Ishikawa (cell line): ENCODE data around the gene NIPAL4.

Source experiments
- CEBPB ChIP-seq: IDR thresholded peaks from 2 replicates; pipeline ENCODE4 v1.6.1; 2012
- CREB1 ChIP-seq: IDR thresholded peaks from 2 replicates; pipeline ENCODE4 v1.6.1; 2012; ENCODE audit warnings: low read depth
- EGR1 ChIP-seq: IDR thresholded peaks from 2 replicates; pipeline ENCODE4 v1.6.1; 2012
- EP300 ChIP-seq: IDR thresholded peaks from 2 replicates; pipeline ENCODE4 v1.6.1; 2012; ENCODE audit warnings: borderline replicate concordance
- FOXM1 ChIP-seq: IDR thresholded peaks from 2 replicates; pipeline ENCODE4 v1.6.1; 2012; ENCODE audit warnings: low read depth, borderline replicate concordance
- NFIC ChIP-seq: IDR thresholded peaks from 2 replicates; pipeline ENCODE4 v1.6.1; 2012
- RAD21 ChIP-seq: IDR thresholded peaks from 2 replicates; pipeline ENCODE4 v1.6.1; 2012; ENCODE audit warnings: low read depth
- TAF1 ChIP-seq: IDR thresholded peaks from 2 replicates; pipeline ENCODE4 v1.6.1; 2012; ENCODE audit warnings: low read depth, mild to moderate bottlenecking
- TCF12 ChIP-seq: IDR thresholded peaks from 2 replicates; pipeline ENCODE4 v1.6.1; 2012; ENCODE audit warnings: low read depth
- TEAD4 ChIP-seq: IDR thresholded peaks from 2 replicates; pipeline ENCODE4 v1.6.1; 2012
- YY1 ChIP-seq: IDR thresholded peaks from 2 replicates; pipeline ENCODE4 v1.6.1; 2012; ENCODE audit warnings: low read depth
- ZBTB7A ChIP-seq: IDR thresholded peaks from 2 replicates; pipeline ENCODE4 v1.6.1; 2012; ENCODE audit warnings: low read depth
- TF ChIP-seq, protein P1 (sequence below): IDR thresholded peaks from 2 replicates; pipeline ENCODE4 v1.6.1; 2012; ENCODE audit warnings: low read depth, mild to moderate bottlenecking
- TF ChIP-seq, protein P2 (sequence below): IDR thresholded peaks from 2 replicates; pipeline ENCODE4 v1.6.1; 2012
- TF ChIP-seq, protein P3 (sequence below): IDR thresholded peaks from 2 replicates; pipeline ENCODE4 v1.6.1; 2012

NIPAL4 gene

DNA sequence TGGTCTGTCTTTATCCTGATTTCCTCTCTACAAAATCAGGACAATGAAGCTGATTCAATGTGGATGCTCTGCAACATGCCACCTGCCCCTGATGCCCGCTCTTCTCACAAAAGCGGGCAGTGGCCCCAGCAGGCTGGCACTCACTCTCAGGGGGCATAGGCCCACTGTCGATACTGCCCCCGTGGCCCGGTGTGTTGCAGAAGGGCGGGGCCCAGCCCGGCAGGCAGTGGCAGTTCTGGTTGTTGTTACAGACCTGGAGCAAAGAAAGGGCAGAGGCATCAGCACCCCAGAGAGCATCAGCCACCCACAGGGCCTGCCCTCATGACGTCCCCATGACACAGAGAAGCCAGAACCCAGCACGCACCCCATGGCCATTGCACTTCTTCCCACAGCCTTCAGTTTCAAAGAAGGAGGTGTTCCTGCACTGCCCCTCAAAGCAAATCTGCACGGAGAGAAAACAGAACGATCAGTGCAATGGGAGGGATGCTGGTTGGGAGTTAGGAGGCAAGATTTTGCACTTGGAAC, 31.5 kb downstream of the NIPAL4 start:
- TF ChIP-seq ZBTB7A = no peak
- TF ChIP-seq RAD21 = no peak
- no peak for TF ChIP-seq TEAD4
- no peak for TF ChIP-seq FOXM1
- no peak for TF ChIP-seq TAF1
- TF ChIP-seq CREB1 = no peak
- TF ChIP-seq YY1 = no peak
- TF ChIP-seq EGR1 = no peak
- TF ChIP-seq EP300 = no peak
- TF ChIP-seq, protein P1, sequence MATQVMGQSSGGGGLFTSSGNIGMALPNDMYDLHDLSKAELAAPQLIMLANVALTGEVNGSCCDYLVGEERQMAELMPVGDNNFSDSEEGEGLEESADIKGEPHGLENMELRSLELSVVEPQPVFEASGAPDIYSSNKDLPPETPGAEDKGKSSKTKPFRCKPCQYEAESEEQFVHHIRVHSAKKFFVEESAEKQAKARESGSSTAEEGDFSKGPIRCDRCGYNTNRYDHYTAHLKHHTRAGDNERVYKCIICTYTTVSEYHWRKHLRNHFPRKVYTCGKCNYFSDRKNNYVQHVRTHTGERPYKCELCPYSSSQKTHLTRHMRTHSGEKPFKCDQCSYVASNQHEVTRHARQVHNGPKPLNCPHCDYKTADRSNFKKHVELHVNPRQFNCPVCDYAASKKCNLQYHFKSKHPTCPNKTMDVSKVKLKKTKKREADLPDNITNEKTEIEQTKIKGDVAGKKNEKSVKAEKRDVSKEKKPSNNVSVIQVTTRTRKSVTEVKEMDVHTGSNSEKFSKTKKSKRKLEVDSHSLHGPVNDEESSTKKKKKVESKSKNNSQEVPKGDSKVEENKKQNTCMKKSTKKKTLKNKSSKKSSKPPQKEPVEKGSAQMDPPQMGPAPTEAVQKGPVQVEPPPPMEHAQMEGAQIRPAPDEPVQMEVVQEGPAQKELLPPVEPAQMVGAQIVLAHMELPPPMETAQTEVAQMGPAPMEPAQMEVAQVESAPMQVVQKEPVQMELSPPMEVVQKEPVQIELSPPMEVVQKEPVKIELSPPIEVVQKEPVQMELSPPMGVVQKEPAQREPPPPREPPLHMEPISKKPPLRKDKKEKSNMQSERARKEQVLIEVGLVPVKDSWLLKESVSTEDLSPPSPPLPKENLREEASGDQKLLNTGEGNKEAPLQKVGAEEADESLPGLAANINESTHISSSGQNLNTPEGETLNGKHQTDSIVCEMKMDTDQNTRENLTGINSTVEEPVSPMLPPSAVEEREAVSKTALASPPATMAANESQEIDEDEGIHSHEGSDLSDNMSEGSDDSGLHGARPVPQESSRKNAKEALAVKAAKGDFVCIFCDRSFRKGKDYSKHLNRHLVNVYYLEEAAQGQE = no peak

DNA sequence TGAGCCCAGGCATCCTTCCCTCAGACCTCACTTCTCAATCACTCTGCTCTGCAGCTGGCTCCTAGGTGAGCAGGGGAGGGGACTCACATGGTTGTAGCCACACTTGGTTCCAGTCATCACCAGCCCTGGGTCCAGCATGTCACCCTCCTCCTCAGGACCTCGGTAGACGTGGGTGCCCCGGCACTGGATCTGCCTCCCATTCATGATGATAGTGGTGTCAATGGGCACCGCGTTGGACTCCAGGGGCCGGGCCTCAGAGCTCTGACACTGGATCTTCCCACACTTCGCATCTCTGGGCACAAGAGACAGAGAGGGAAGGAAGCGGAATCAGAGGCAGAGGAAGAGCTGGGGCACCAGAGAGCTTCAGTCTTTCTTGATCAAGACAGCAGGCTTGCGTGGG, 32.9 kb downstream of the NIPAL4 start:
- TF ChIP-seq FOXM1 (no peak), RAD21 (no peak), TCF12 (no peak), EP300 (no peak), EGR1 (no peak), CREB1 (no peak), ZBTB7A (no peak), TEAD4 (no peak), YY1 (no peak), NFIC (no peak), CEBPB (no peak)
- TF ChIP-seq, protein P2, sequence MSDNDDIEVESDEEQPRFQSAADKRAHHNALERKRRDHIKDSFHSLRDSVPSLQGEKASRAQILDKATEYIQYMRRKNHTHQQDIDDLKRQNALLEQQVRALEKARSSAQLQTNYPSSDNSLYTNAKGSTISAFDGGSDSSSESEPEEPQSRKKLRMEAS = no peak
- TF ChIP-seq, protein P1 = no peak
- TF ChIP-seq, protein P3, sequence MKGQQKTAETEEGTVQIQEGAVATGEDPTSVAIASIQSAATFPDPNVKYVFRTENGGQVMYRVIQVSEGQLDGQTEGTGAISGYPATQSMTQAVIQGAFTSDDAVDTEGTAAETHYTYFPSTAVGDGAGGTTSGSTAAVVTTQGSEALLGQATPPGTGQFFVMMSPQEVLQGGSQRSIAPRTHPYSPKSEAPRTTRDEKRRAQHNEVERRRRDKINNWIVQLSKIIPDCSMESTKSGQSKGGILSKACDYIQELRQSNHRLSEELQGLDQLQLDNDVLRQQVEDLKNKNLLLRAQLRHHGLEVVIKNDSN = no peak

DNA sequence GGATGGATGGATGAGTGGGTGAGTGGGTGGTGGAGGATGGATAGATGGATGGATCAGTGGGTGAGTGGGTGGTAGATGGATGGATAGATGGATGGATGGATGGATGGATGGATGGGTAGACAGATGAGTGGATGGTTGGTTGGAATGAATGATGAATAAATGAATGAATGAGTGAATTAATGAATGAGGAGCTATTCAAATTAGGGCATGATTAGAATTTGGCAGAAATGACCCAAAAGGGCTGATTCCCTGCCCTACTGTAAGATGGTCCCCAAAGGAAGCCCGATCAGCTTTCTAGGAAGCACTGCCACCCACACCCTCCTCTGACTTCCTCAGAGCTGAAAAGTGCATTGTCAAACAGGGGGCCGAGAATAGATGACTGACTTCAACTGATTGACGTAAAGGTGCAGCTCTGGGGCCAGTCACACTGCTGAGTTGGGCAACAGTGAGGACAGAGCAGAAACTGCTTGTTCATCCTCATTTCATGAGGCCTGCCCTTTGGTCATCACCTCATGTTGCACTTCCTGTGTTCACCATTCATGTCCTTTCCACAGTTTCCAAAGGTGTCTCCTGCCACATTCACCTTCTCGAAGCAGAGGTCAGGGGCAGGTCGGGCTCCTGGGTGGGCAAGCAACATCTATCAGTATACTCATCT, 34.3 kb downstream of the NIPAL4 start:
- TF ChIP-seq TEAD4 (no peak), TCF12 (no peak), EP300 (no peak), NFIC (no peak)
- TF ChIP-seq, protein P3 = no peak

DNA sequence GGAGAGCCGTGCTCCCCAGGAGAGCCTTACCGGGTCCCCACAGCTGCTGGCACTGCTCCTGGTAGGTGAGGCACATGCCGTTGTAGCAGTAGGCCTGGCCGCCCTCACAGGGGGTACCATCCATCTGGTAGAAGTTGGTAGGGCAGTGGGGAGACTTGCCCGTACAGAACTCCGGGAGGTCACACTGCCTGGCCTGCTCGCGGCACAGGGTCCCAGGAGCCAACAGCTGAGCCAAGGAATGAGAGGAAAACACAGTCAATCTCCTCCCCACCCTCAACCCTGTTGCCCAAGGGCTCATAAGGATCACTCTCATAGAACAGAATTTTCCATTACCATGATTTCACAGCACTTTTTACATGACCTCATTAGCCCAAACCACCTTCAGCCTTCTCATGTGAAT, 36.9 kb downstream of the NIPAL4 start:
- TF ChIP-seq TAF1 (no peak), YY1 (no peak), FOXM1 (no peak), NFIC (no peak), TEAD4 (no peak), RAD21 (no peak)
- TF ChIP-seq, protein P2 = no peak

DNA sequence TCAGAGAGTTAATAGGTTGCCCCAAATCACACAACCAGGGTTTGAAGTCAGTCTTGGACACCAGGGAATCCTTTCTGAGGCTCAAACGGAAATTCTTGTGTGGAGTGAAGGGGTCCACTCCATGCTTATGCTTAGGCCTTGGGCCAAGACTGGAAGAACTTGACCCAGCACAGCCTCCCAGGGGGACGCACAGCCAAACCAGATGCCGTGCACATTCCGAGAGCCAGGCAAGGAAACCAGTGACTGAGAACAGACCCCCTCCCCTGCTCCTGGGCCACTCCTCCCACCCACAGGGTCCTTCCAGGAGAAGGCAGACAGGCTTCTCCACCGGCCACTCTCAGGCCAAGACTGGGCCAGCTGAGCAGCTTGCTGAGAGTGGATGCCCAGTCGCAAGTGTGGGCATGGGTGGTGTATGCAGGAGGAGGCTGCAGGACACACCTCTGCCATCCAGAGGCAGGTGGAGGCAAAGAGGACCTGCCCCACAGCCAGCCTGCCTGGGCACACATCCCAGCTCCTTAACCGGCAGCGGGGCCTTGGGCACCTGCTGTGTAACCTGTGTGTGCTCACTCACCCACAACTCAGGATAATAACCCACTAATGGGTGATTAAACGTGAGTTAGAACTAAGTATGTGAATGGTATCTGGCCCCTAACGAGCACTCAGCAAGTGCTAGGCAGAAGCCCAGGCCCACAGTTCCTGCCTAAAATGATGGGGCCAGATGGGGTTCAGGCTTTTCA, 38.0 kb downstream of the NIPAL4 start:
- TF ChIP-seq TAF1 = no peak
- TF ChIP-seq RAD21 = peak; percentile 5; the same call in 1 of the 2 replicates
- peak; percentile 60; the same call in 1 of the 2 replicates for TF ChIP-seq EP300
- TF ChIP-seq, protein P1 = no peak
- 0 out of 2 replicates have a peak, but pooled peaks have one; percentile 41 for TF ChIP-seq ZBTB7A
- TF ChIP-seq YY1 = no peak
- TF ChIP-seq, protein P2 = peak; percentile 36; the same call in 1 of the 2 replicates
- TF ChIP-seq NFIC = peak; percentile 69
- peak; percentile 78 for TF ChIP-seq TCF12
- TF ChIP-seq FOXM1 = no peak
- no peak for TF ChIP-seq TEAD4
